Neuronal stem cell (in vitro differentiated cells): Measurements from ENCODE around the gene SIX2.

Source experiments
- DNase-seq: peaks from one replicate; pipeline ENCODE4 v3.0.0-alpha.2; 2013; ENCODE audit warnings: low spot score
- H2AFZ ChIP-seq: one replicate; pipeline ENCODE4 v1.6.1; 2013; ENCODE audit warnings: mild to moderate bottlenecking, low read length, inconsistent platforms
- H2AK5ac ChIP-seq: 2 replicates; pipeline ENCODE4 v1.6.1; 2013; ENCODE audit warnings: low read depth, mild to moderate bottlenecking, inconsistent platforms, low read length, moderate library complexity, mixed read lengths
- H2BK120ac ChIP-seq: 2 replicates; pipeline ENCODE4 v1.6.1; 2013; ENCODE audit warnings: low read depth, mild to moderate bottlenecking, inconsistent platforms, low read length, moderate library complexity, mixed read lengths
- H2BK12ac ChIP-seq: one replicate; pipeline ENCODE4 v1.6.1; 2013; ENCODE audit warnings: low read length, inconsistent platforms
- H2BK15ac ChIP-seq: 2 replicates; pipeline ENCODE4 v1.6.1; 2013; ENCODE audit warnings: mild to moderate bottlenecking, low read length, inconsistent platforms, mixed read lengths
- H2BK5ac ChIP-seq: one replicate; pipeline ENCODE4 v1.6.1; 2013; ENCODE audit warnings: inconsistent platforms, mild to moderate bottlenecking, low read length, moderate library complexity
- H3K14ac ChIP-seq: one replicate; pipeline ENCODE4 v1.6.1; 2013; ENCODE audit warnings: low read length, inconsistent platforms
- H3K18ac ChIP-seq: 2 replicates; pipeline ENCODE4 v1.6.1; 2013; ENCODE audit warnings: low read length, inconsistent platforms
- H3K23ac ChIP-seq: 2 replicates; pipeline ENCODE4 v1.6.1; 2013; ENCODE audit warnings: low read depth, mild to moderate bottlenecking, mixed read lengths, low read length, inconsistent platforms; ENCODE audit not compliant: poor library complexity
- H3K27ac ChIP-seq: replicated peaks from 3 replicates; pipeline ENCODE4 v1.5.1; 2013; ENCODE audit warnings: low read length, inconsistent platforms
- H3K27me3 ChIP-seq, 3 experiments: 2 replicates each; pipeline ENCODE4 v1.6.1; 2013; ENCODE audit warnings: low read length in 3 of 3, mild to moderate bottlenecking in 2 of 3, inconsistent platforms in 1 of 3, low read depth in 1 of 3, mixed read lengths in 1 of 3, moderate library complexity in 1 of 3; ENCODE audit not compliant: control insufficient read depth in 3 of 3, insufficient read depth in 3 of 3
- H3K36me3 ChIP-seq, 2 donors: replicated peaks in 1 of 2; 2 replicates each; pipeline ENCODE4 v1.6.1; 2013; ENCODE audit warnings: low read length in 2 of 2; ENCODE audit not compliant: control insufficient read depth in 2 of 2, insufficient read depth in 2 of 2
- H3K4ac ChIP-seq: 2 replicates; pipeline ENCODE4 v1.6.1; 2013; ENCODE audit warnings: inconsistent platforms, mild to moderate bottlenecking, low read length, moderate library complexity
- H3K4me1 ChIP-seq, 2 donors: 1 replicate in 1 of 2; 2 replicates in 1 of 2; pipeline ENCODE4 v1.6.1; 2013; ENCODE audit warnings: low read length in 2 of 2, low read depth in 1 of 2; ENCODE audit not compliant: control insufficient read depth in 2 of 2, insufficient read depth in 1 of 2
- H3K4me2 ChIP-seq: one replicate; pipeline ENCODE4 v1.6.1; 2013; ENCODE audit warnings: mild to moderate bottlenecking, low read length, inconsistent platforms; ENCODE audit not compliant: insufficient read depth, poor library complexity, severe bottlenecking
- H3K4me3 ChIP-seq, 2 donors: 2 replicates each; pipeline ENCODE4 v1.5.1; 2013; ENCODE audit warnings: low read length in 2 of 2, mild to moderate bottlenecking in 2 of 2, inconsistent platforms in 1 of 2, moderate library complexity in 1 of 2
- H3K79me1 ChIP-seq: one replicate; pipeline ENCODE4 v1.6.1; 2013; ENCODE audit warnings: low read depth, mild to moderate bottlenecking, inconsistent platforms, low read length, moderate library complexity
- H3K9ac ChIP-seq: one replicate; pipeline ENCODE4 v1.6.1; 2013; ENCODE audit warnings: mild to moderate bottlenecking, low read depth, low read length, inconsistent platforms; ENCODE audit not compliant: poor library complexity
- H3K9me3 ChIP-seq, 2 donors: replicated peaks in 1 of 2; 2 replicates each; pipeline versions ENCODE3 to v1.6.1; 2013; ENCODE audit warnings: low read length in 2 of 2, mild to moderate bottlenecking in 2 of 2, inconsistent platforms in 1 of 2, low read depth in 1 of 2, mixed read lengths in 1 of 2, moderate library complexity in 1 of 2; ENCODE audit not compliant: control insufficient read depth in 2 of 2, insufficient read depth in 1 of 2
- H4K8ac ChIP-seq: one replicate; pipeline ENCODE4 v1.6.1; 2013; ENCODE audit warnings: low read depth, mild to moderate bottlenecking, inconsistent platforms, low read length, moderate library complexity
- H4K91ac ChIP-seq: one replicate; pipeline ENCODE4 v1.6.1; 2013; ENCODE audit warnings: low read length, low read depth, mild to moderate bottlenecking, inconsistent platforms; ENCODE audit not compliant: poor library complexity
- WGBS, 2 donors: extraction: QIAGEN DNeasy Blood & Tissue Kit; methylation state at CpG; one replicate each; pipeline ENCODE4 v1.1.7; 2013; ENCODE audit warnings: missing lambda C conversion rate in 2 of 2, mixed read lengths in 1 of 2; ENCODE audit not compliant: insufficient read length in 2 of 2, insufficient replicate concordance in 1 of 2; ENCODE audit errors: extremely low coverage in 2 of 2; 5-methylcytosine and 5-hydroxymethylcytosine counted together

Gene SIX2

GRCh38 chr2:45000921-45001868 lies 8.1 kb downstream of the SIX2 start:
- Histone ChIP-seq H4K8ac (no peak overlapping the region), H3K4me3 (peak overlapping the region in 1 of 2 donors; percentile 56), H2BK15ac (no peak overlapping the region), H3K23ac (no peak overlapping the region), H2AK5ac (no peak overlapping the region), H4K91ac (no peak overlapping the region), H3K79me1 (no peaks in the 10 kb centered on the region), H3K4me1 (peaks cover 8 to 12% of the 10 kb centered on the region in 2 donors), H2BK5ac (peak overlapping the region; percentile 10), H3K4ac (no peak overlapping the region), H3K36me3 (no peaks in the 10 kb centered on the region), H3K9ac (no peak overlapping the region), H2BK120ac (no peak overlapping the region), H3K4me2 (peak overlapping the region; percentile 56), H3K27me3 (peaks cover 53 to 93% (median 77%) of the 10 kb centered on the region in 3 experiments), H2BK12ac (no peak overlapping the region), H3K9me3 (peaks cover 2 to 5% of the 10 kb centered on the region in 2 donors), H3K18ac (peak overlapping the region; percentile 67), H3K27ac (no peak overlapping the region), H3K14ac (no peak overlapping the region), H2AFZ (peak overlapping the region; percentile 79)
- WGBS, 2 donors = no CpG with 5 or more reads among the region's 61 CpGs
- no peak for DNase-seq

DNA sequence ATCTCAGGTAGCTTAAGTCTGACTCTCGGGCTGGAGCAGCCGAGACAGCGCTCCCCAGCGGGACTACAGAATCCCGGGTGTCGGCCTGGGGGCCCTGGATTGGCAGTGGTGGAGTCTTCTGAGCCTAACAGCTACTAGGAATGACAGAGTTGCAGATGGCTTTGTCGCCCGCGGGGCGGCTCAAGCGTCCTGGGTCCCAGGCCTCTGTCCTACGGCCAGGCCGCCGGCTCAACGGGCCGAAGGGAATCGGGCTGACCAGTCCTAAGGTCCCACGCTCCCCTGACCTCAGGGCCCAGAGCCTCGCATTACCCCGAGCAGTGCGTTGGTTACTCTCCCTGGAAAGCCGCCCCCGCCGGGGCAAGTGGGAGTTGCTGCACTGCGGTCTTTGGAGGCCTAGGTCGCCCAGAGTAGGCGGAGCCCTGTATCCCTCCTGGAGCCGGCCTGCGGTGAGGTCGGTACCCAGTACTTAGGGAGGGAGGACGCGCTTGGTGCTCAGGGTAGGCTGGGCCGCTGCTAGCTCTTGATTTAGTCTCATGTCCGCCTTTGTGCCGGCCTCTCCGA lies 8.8 kb downstream of the SIX2 start:
- H3K4me2 ChIP-seq = peak overlapping the region; percentile 56
- H3K27me3 ChIP-seq = peaks cover 46 to 88% (median 69%) of the 10 kb centered on the region in 3 experiments
- peaks cover 8 to 12% of the 10 kb centered on the region in 2 donors for H3K4me1 ChIP-seq
- no CpG with 5 or more reads among the region's 36 CpGs for WGBS, 2 donors
- H3K9me3 ChIP-seq = peaks cover 0 to 2% of the 10 kb centered on the region in 2 donors
- no peak overlapping the region for H3K4ac ChIP-seq
- H2BK15ac ChIP-seq = no peak overlapping the region
- no peaks in the 10 kb centered on the region for H3K79me1 ChIP-seq
- no peak overlapping the region for H2BK12ac ChIP-seq
- no peak for DNase-seq
- H3K4me3 ChIP-seq = peak overlapping the region in 1 of 2 donors; percentile 7
- H3K18ac ChIP-seq = peak overlapping the region; percentile 88
- H3K9ac ChIP-seq = peak overlapping the region; percentile 60
- H2BK5ac ChIP-seq = peak overlapping the region; percentile 10
- no peak overlapping the region for H3K27ac ChIP-seq
- H2AFZ ChIP-seq = peak overlapping the region; percentile 79
- H3K36me3 ChIP-seq = no peaks in the 10 kb centered on the region
- no peak overlapping the region for H3K14ac ChIP-seq
- no peak overlapping the region for H4K8ac ChIP-seq
- H2BK120ac ChIP-seq = no peak overlapping the region
- no peak overlapping the region for H3K23ac ChIP-seq
- H2AK5ac ChIP-seq = no peak overlapping the region
- no peak overlapping the region for H4K91ac ChIP-seq

DNA sequence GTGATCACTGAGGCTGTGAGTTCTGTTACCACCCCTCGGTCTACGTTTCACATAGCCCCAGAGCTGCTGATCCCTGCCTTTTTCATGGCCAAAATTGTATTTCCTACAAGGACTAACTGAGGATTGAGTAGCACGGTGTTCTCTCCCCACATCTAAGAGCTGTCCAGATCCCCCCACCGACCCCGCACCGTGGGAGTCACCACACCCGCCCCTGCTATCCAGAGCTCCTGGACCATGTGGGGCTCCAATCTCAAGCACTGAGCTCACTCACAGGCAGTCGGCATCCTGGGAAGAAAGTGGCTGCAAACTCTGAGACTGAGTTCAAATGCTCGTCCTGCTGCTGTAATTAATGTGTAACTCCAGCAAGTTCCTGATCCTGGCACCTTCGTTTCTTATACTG lies 9.7 kb downstream of the SIX2 start:
- no peaks in the 10 kb centered on the region for H3K79me1 ChIP-seq
- no peaks in the 10 kb centered on the region for H3K36me3 ChIP-seq
- no peak overlapping the region for H3K9ac ChIP-seq
- H3K27me3 ChIP-seq = peaks cover 39 to 79% (median 60%) of the 10 kb centered on the region in 3 experiments
- no peak overlapping the region for H3K23ac ChIP-seq
- H3K4me3 ChIP-seq = no peak overlapping the region
- H2BK12ac ChIP-seq = no peak overlapping the region
- no peak overlapping the region for H3K18ac ChIP-seq
- H2AFZ ChIP-seq = no peak overlapping the region
- H3K4me1 ChIP-seq = peaks cover 3 to 9% of the 10 kb centered on the region in 2 donors
- no CpG with 5 or more reads among the region's 10 CpGs for WGBS, 2 donors
- H2BK15ac ChIP-seq = no peak overlapping the region
- H3K27ac ChIP-seq = no peak overlapping the region
- H2BK5ac ChIP-seq = no peak overlapping the region
- no peak overlapping the region for H3K4me2 ChIP-seq
- DNase-seq = no peak
- H4K91ac ChIP-seq = no peak overlapping the region
- no peak overlapping the region for H3K14ac ChIP-seq
- no peak overlapping the region for H2BK120ac ChIP-seq
- H3K4ac ChIP-seq = no peak overlapping the region
- H3K9me3 ChIP-seq = peaks cover 0 to 2% of the 10 kb centered on the region in 2 donors
- H2AK5ac ChIP-seq = no peak overlapping the region
- H4K8ac ChIP-seq = no peak overlapping the region

GRCh38 chr2:44997963-44998362 lies 11.3 kb downstream of the SIX2 start:
- peaks cover 25 to 66% (median 44%) of the 10 kb centered on the region in 3 experiments for H3K27me3 ChIP-seq
- DNase-seq = no peak
- H3K18ac ChIP-seq = no peak overlapping the region

More at GRCh38 chr2:44997963-44998362, 11.3 kb downstream of the SIX2 start:
- no peak overlapping the region for H4K91ac ChIP-seq
- no peak overlapping the region for H2BK15ac ChIP-seq
- H3K4me3 ChIP-seq = no peak overlapping the region
- no peak overlapping the region for H2BK120ac ChIP-seq
- no peak overlapping the region for H3K27ac ChIP-seq
- peaks cover 0 to 6% of the 10 kb centered on the region in 2 donors for H3K4me1 ChIP-seq
- H2BK5ac ChIP-seq = no peak overlapping the region
- H3K4me2 ChIP-seq = no peak overlapping the region
- no peak overlapping the region for H3K4ac ChIP-seq
- H2AK5ac ChIP-seq = no peak overlapping the region
- H4K8ac ChIP-seq = no peak overlapping the region
- WGBS, 2 donors = no CpG with 5 or more reads among the region's 1 CpG
- H3K23ac ChIP-seq = no peak overlapping the region
- H3K9me3 ChIP-seq = peaks cover 0 to 2% of the 10 kb centered on the region in 2 donors
- H2BK12ac ChIP-seq = no peak overlapping the region
- H3K9ac ChIP-seq = no peak overlapping the region
- H3K14ac ChIP-seq = no peak overlapping the region
- H3K36me3 ChIP-seq = no peaks in the 10 kb centered on the region
- no peaks in the 10 kb centered on the region for H3K79me1 ChIP-seq
- no peak overlapping the region for H2AFZ ChIP-seq
